Endothelial cell of umbilical vein (primary cell): Measurements from ENCODE around the gene ATAD2B. TPM values are rescaled to one million over a fixed set of nuclear protein-coding genes. Genes with fewer than 3 reads are reported as not detected.

ENCODE experiments used
- BruUV-seq: library from RNA; stranded (reverse); fragments of 400-500 nt; replicated peaks from 2 replicates; lab custom pipeline; 2021; lab: Mats Ljungman, UMichigan
- CTCF ChIA-PET: fragments of 300-600, 350-600 bp; sonication (Branson Sonifier 250); formaldehyde crosslinking; loops from one replicate; lab custom pipeline; 2021; ENCODE audit warnings: antibody characterized with exemption, inconsistent platforms; lab: Charles Lee
- POLR2A ChIA-PET: fragments of 300-600, 350-600 bp; sonication (Branson Sonifier 250); formaldehyde crosslinking; loops from one replicate; lab custom pipeline; 2021; ENCODE audit warnings: antibody characterized with exemption, inconsistent platforms; lab: Charles Lee
- DNase-seq: peaks from one replicate; pipeline ENCODE4 v3.0.0-alpha.2; 2011; ENCODE audit warnings: low read depth, low spot score
- FAIRE-seq: peaks from 2 replicates; lab custom pipeline; 2011; peaks lifted over from hg19 to GRCh38; lab: Jason Lieb, UNC
- H2AFZ ChIP-seq: 2 replicates; pipeline ENCODE4 v1.6.0; 2012; ENCODE audit warnings: low read depth, low read length, control low read depth, inconsistent platforms
- H3K27ac ChIP-seq: 2 replicates; pipeline ENCODE4 v1.5.1; 2011; ENCODE audit warnings: low read depth, mild to moderate bottlenecking, control low read depth, low read length, moderate library complexity; ENCODE audit not compliant: insufficient read depth
- H3K27me3 ChIP-seq, 2 experiments: 2 replicates each; pipeline versions ENCODE4 v1.6.0 to v1.6.1; 2011; ENCODE audit warnings: low read length in 2 of 2, mixed read lengths in 1 of 2; ENCODE audit not compliant: control insufficient read depth in 2 of 2, insufficient read depth in 2 of 2
- H3K36me3 ChIP-seq, 2 experiments: 2 replicates in 1 of 2; 3 replicates in 1 of 2; pipeline ENCODE4 v1.5.1; 2011; ENCODE audit warnings: low read length in 2 of 2, mild to moderate bottlenecking in 1 of 2, moderate library complexity in 1 of 2; ENCODE audit not compliant: control insufficient read depth in 2 of 2, insufficient read depth in 2 of 2; ENCODE audit errors: extremely low read depth in 1 of 2
- H3K4me1 ChIP-seq: 3 replicates; pipeline ENCODE4 v1.5.1; 2011; ENCODE audit warnings: mild to moderate bottlenecking, low read length; ENCODE audit not compliant: control insufficient read depth, insufficient read depth; ENCODE audit errors: extremely low read depth
- H3K4me2 ChIP-seq: 2 replicates; pipeline ENCODE4 v1.6.1; 2011; ENCODE audit warnings: low read length, control low read depth, mixed read lengths; ENCODE audit not compliant: insufficient read depth
- H3K4me3 ChIP-seq, 3 experiments: fragments of 200-600 bp in 1 of 3; sonication (generic), shearing (Covaris generic) in 1 of 3; replicated peaks in 1 of 3; 2 replicates each; pipeline ENCODE4 v1.5.1; 2011 to 2016; ENCODE audit warnings: control low read depth in 3 of 3, low read length in 3 of 3, mild to moderate bottlenecking in 2 of 3, inconsistent platforms in 1 of 3, low read depth in 1 of 3, moderate library complexity in 1 of 3; ENCODE audit not compliant: insufficient read depth in 1 of 3
- H3K79me2 ChIP-seq: 2 replicates; pipeline ENCODE4 v1.6.0; 2012; ENCODE audit warnings: low read length, inconsistent platforms; ENCODE audit not compliant: control insufficient read depth, insufficient read depth
- H3K9ac ChIP-seq: replicated peaks from 2 replicates; pipeline ENCODE3; 2011; ENCODE audit warnings: low read length, control low read depth; ENCODE audit not compliant: insufficient read depth; ENCODE audit errors: extremely low read depth
- H3K9me1 ChIP-seq: replicated peaks from 3 replicates; pipeline ENCODE4 v1.6.0; 2011; ENCODE audit warnings: mild to moderate bottlenecking, low read length; ENCODE audit not compliant: control insufficient read depth, insufficient read depth; ENCODE audit errors: extremely low read depth
- H3K9me3 ChIP-seq: replicated peaks from 2 replicates; pipeline ENCODE4 v1.5.1; 2012; ENCODE audit warnings: low read length, inconsistent platforms; ENCODE audit not compliant: control insufficient read depth, insufficient read depth
- H4K20me1 ChIP-seq: replicated peaks from 2 replicates; pipeline ENCODE3; 2011; ENCODE audit warnings: mild to moderate bottlenecking, low read length; ENCODE audit not compliant: control insufficient read depth, insufficient read depth; ENCODE audit errors: extremely low read depth
- EZH2 ChIP-seq: IDR thresholded peaks from 2 replicates; pipeline ENCODE4 v1.6.1; 2012; ENCODE audit warnings: borderline replicate concordance, low read depth, mild to moderate bottlenecking, moderate library complexity, low read length, inconsistent platforms; ENCODE audit not compliant: severe bottlenecking
- FOS ChIP-seq: IDR thresholded peaks from 2 replicates; pipeline ENCODE4 v1.6.1; 2011; ENCODE audit warnings: mild to moderate bottlenecking, low read length, moderate library complexity, borderline replicate concordance; ENCODE audit not compliant: insufficient read depth
- GATA2 ChIP-seq: IDR thresholded peaks from 2 replicates; pipeline ENCODE4 v1.7.0; 2011; ENCODE audit warnings: low read depth, mild to moderate bottlenecking, moderate library complexity, mixed read lengths, low read length; ENCODE audit not compliant: insufficient read length, insufficient read depth
- JUN ChIP-seq: IDR thresholded peaks from 2 replicates; pipeline ENCODE4 v1.6.1; 2011; ENCODE audit warnings: borderline replicate concordance, low read depth; ENCODE audit not compliant: insufficient read length, insufficient read depth
- MYC ChIP-seq: IDR thresholded peaks from one replicate; pipeline ENCODE4 v1.6.1; 2011; ENCODE audit warnings: mild to moderate bottlenecking, low read depth, low read length
- POLR2A ChIP-seq: IDR thresholded peaks from 2 replicates; pipeline ENCODE4 v1.6.1; 2012; ENCODE audit warnings: low read depth, mild to moderate bottlenecking, control low read depth, low read length
- POLR2AphosphoS5 ChIP-seq: IDR thresholded peaks from 2 replicates; pipeline ENCODE4 v1.6.1; 2012; ENCODE audit warnings: low read depth, mild to moderate bottlenecking, control low read depth, low read length, moderate library complexity; ENCODE audit not compliant: insufficient read depth
- dilution Hi-C: fragments of 300-500 bp; cut with MboI; formaldehyde crosslinking; loops from one replicate; pipeline ENCODE4 v1.15.0; 2019; ENCODE audit warnings: low sequenced_read_pairs; ENCODE audit not compliant: extremely low pct_ligation_motif_present
- intact Hi-C: fragments of 100-400 bp; cut with micrococcal nuclease; formaldehyde crosslinking; loops from one replicate; pipeline ENCODE4 v1.10.0; 2022
- polyA plus RNA-seq, 4 experiments: library from polyadenylated mRNA; depleted of rRNA in 3 of 4; stranded (reverse) in 3 of 4; unstranded in 1 of 4; fragments of >200 nt; gene quantifications; 2 replicates each; pipeline versions ENCODE4 v1.2.1 to v1.2.3, GENCODE V29; 2011 to 2012; ENCODE audit warnings: missing spikeins in 1 of 4
- total RNA-seq: library from RNA; stranded (reverse); gene quantifications from 2 replicates; pipeline ENCODE4 v1.2.3, GENCODE V29; 2021
- TF ChIP-seq, protein P1 (sequence below), 2 donors: IDR thresholded peaks; 1 replicate in 1 of 2; 2 replicates in 1 of 2; pipeline ENCODE4 v1.5.1; 2011; ENCODE audit warnings: low read length in 2 of 2, mild to moderate bottlenecking in 2 of 2, moderate library complexity in 2 of 2, control low read depth in 1 of 2, inconsistent platforms in 1 of 2, low read depth in 1 of 2; ENCODE audit not compliant: insufficient read depth in 1 of 2; ENCODE audit errors: extremely low read depth in 1 of 2
- TF ChIP-seq, protein P2 (sequence below): IDR thresholded peaks from 2 replicates; pipeline ENCODE4 v1.6.1; 2011; ENCODE audit not compliant: insufficient read depth, insufficient read length

The ATAD2B gene
- total and polyA plus RNA-seq, 2 donors (not counting 3 experiments of a cell fraction or from before 2014, with no cell fraction given), result 2.5 to 19.1 TPM

DNA sequence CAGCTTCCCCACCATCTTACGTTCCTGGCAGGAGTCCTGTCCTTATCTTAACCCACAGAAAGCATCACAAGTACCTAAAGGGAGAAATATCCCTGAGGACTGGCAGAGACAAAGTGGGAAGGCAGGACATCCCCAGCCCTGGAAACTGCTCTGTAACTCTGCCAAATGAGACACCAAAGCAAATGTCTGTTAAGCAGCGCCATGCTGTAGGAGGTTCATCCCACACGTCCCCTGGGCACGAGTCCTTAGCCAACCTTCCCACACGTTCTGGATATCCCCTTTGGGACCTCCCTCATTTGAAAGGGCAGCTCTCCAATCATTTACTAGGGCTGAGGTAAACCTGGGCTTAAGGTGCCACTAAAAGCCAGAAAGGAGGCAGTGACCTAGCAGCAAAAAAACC is 207.2 kb downstream of the ATAD2B start:
- no peak overlapping the region for H3K9ac ChIP-seq
- dilution Hi-C loops, result no loop called here
- H3K79me2 ChIP-seq, result no peaks in the 10 kb centered on the region
- TF ChIP-seq MYC, result no peak
- TF ChIP-seq, protein P1, sequence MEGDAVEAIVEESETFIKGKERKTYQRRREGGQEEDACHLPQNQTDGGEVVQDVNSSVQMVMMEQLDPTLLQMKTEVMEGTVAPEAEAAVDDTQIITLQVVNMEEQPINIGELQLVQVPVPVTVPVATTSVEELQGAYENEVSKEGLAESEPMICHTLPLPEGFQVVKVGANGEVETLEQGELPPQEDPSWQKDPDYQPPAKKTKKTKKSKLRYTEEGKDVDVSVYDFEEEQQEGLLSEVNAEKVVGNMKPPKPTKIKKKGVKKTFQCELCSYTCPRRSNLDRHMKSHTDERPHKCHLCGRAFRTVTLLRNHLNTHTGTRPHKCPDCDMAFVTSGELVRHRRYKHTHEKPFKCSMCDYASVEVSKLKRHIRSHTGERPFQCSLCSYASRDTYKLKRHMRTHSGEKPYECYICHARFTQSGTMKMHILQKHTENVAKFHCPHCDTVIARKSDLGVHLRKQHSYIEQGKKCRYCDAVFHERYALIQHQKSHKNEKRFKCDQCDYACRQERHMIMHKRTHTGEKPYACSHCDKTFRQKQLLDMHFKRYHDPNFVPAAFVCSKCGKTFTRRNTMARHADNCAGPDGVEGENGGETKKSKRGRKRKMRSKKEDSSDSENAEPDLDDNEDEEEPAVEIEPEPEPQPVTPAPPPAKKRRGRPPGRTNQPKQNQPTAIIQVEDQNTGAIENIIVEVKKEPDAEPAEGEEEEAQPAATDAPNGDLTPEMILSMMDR (IDR thresholded peaks at IDR 0.05; ENCODE audit: extremely low read depth in 1 of 2, insufficient read depth in 1 of 2, low read depth in 1 of 2, low read length in 2 of 2), result no peak
- TF ChIP-seq FOS, result no peak
- TF ChIP-seq POLR2A, result no peak
- no peak for TF ChIP-seq EZH2
- no peak for TF ChIP-seq POLR2AphosphoS5
- TF ChIP-seq, protein P2, sequence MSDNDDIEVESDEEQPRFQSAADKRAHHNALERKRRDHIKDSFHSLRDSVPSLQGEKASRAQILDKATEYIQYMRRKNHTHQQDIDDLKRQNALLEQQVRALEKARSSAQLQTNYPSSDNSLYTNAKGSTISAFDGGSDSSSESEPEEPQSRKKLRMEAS, result no peak
- no peak for TF ChIP-seq GATA2
- no peak for TF ChIP-seq JUN
- ChIA-PET CTCF (interaction anchor here (0.6 kb wide), 1 partner anchor 284 kb away, joined by 3 read pairs; no protein-coding TSS in a partner anchor), POLR2A (no interaction called here)
- no peaks in the 10 kb centered on the region for H4K20me1 ChIP-seq
- intact Hi-C loops, result no loop called here
- H3K4me2 ChIP-seq, result no peak overlapping the region
- H2AFZ ChIP-seq, result no peak overlapping the region
- H3K4me1 ChIP-seq, result no peaks in the 10 kb centered on the region
- no peaks in the 10 kb centered on the region for H3K27me3 ChIP-seq
- DNase-seq, result no peak
- H3K9me1 ChIP-seq, result no peaks in the 10 kb centered on the region
- H3K36me3 ChIP-seq, result no peaks in the 10 kb centered on the region
- H3K27ac ChIP-seq, result no peak overlapping the region
- no peaks in the 10 kb centered on the region for H3K9me3 ChIP-seq
- H3K4me3 ChIP-seq, result no peak overlapping the region
- FAIRE-seq, result no peak
- BruUV-seq, result no TSS peak
